ENCODE measurements around the gene ZNF207.
A peak's percentile ranks its signal among the peaks of the same experiment; 100 is the strongest.
"Not testable (repeated sequence)": the region's sequence is repeated elsewhere in the genome, so short reads cannot be mapped to it uniquely, and the experiment has no call there.

ZNF207 gene

DNA sequence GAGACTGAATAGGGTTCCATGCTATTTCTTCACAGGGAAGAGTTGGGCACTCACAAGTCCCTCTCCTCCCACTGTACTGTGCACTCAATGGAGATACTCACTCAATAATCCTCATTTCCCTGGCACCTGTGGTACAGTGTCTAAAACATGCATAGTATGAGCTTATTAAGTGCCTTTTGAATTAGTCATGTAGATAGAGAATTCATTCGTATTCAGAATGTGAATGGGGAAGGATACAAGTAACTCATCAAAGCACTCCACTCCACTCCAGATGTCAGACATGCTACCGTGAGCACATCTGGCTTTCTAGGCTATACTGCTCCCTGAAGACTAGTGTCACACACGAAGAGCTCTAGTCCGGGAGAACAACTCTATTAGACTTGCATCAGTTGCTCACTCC is 14.3 kb upstream of the ZNF207 start:
- DNase-seq: no peak

DNA sequence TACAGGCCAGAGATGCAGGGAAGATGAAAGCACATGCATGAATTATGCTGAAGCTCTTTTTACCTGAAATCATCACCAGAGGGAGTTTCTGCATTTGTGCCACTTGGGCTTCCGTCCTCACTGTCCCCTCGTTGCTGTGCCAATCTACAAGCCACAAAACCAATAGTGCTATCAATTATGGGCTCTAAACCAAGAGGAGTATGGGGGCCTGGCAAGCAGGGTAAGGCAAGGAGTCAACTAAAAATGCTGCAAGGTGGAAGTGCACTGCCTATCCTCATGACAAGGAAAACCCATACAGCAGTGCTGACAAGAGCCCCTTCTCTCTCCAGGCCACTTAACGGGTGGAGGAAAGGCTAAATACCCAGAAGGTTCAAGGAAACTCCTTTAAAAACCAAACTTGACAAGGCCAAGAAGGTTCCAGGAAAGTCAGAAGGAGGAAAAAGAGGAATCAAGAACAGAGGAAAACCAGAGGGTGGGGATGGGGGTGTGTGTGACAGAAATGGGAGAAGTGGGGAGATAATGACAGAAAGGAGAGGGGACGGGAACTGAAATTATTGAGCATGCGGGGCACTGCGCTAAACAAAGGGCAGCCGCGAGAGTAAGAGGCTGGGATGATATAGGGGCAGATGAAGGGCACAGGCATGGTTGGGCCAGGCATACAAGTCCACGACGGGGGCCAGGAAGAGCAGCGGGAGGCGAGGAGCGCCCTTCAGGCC is 8.7 kb upstream of the ZNF207 start:
- DNase-seq: no peak

DNA sequence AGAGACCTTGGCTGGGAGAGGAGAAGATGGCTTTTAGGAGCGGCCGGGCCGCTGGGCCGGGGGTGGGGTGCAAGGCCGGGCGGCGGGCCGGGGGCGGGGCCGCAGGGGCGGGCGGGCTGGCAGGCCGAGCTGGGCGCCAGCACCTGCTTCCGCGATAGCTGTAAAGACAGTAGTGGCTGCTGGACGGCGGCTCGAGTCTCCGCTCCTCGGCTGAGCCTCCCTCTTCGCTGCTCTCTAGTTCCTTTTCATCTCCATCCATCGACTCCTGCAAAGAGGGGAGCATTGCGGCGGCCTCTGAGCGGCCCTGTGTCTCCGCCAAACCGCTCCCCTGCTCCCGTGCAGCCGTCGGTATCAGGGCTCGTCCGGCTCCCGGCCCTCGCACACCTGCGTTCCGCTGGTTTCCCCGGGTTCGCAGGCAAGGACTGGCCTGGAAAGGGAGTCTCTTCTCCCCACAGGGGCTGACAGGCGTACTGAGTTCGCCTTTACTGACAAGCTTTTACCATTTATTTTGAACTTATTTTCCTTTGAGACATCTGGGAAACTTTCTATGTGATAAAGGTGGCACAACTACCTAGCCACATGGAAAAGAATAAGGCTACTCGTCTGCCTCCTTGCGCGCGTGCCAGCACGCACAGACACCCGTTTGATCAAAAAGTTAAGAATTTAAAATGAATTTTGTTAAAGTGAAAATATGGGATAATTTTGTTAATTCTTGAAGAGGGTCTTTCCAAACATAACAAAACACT is 7.9 kb upstream of the ZNF207 start, which contains the start of gene C17orf75:
TSS of gene C17orf75 (minus strand) at position 317 of the 746 bp plus-strand sequence. CDS start at position 283, 34 bp downstream.
- peak; percentile 38 for DNase-seq

DNA sequence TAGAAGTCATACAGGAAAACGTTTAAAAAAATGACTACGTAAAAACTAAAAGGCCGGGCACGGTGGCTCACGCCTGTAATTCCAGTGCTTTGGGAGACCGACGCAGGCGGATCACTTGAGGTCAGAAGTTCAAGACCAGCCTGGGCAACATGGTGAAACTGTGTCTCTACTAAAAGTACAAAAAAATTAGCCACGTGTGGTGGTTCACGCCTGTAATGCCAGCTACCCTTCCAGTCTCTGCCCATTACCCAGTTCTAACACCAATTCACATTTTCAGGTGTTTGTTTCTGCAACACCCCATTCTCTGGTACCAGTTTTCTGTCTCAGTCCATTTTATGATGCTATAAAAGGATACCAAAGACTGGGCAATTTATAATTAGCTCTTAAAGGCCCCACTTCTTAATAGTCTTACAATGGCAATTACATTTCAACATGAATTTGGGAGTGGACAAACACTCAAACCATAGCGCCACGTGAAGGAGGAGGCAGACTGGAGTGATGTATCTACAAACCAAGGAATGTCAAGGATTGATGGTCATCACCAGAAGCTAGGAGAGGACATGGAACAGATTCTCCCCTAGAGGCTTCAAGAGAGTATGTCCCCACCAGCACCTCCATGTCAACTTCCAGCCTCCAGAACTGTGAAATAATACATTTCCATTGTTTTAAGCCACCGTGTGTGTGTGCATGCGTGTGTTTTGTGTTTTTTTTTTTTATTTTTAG is 7.2 kb upstream of the ZNF207 start:
- DNase-seq: no peak

DNA sequence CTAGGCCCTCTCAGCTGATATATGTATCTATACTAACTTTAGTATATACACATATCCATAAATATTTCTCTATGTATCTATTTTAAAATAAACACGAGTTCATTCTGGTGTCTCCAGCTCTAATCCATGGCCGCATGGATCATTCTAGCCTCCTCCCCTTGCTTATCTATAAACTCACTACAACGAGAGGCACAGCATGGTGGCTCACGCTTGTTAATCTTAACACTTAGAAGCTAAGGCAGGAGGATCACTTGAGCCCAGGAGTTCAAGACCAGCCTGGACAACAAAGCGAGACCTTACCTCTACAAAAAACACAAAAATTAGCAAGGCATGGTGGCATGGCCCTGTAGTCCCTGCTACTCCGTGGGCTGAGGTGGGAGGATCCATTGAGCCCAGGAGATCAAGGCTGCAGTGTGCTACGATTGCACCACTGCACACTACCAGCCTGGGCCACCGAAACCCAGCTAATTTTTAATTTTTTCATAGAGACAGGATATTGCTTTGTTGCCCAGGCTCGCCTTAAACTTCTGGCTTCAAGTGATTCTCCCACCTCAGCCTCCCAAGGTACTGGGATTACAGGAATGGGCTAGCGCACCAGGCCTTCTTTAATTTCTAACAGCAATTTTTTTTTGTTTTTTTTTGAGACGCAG is 3.9 kb upstream of the ZNF207 start:
- DNase-seq: no peak

DNA sequence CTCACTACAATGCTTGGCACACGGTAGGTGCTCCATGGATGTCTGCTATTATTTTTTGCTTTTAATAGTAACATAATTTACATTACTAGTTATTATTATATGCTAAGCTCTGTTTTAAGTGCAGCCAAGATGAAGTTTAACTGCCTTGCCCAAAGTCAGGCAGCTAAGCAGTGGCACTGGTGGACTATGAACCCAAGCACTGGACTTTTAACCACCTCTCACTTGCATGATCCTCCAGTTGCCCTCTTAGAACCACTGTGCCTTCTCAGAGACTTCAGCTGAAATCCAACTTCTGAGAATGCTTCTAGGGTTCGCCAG is 1.5 kb upstream of the ZNF207 start:
- no peak for DNase-seq

DNA sequence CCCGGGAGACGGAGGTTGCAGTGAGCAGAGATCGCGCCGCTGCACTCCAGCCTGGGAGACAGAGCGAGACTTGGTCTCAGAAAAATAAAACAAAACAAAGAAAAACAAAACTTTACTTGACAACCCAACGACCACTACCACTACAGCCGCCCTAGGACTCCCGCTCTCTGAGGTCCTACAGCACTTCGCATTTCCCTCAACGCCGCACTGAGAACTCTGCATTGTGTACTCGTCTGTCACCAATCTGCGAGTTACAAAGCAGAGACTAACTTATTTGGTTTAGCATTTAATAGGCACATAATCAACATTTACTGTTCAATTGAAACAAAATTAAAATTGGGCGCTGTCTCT is 479 bp upstream of the ZNF207 start:
- no peak for DNase-seq

DNA sequence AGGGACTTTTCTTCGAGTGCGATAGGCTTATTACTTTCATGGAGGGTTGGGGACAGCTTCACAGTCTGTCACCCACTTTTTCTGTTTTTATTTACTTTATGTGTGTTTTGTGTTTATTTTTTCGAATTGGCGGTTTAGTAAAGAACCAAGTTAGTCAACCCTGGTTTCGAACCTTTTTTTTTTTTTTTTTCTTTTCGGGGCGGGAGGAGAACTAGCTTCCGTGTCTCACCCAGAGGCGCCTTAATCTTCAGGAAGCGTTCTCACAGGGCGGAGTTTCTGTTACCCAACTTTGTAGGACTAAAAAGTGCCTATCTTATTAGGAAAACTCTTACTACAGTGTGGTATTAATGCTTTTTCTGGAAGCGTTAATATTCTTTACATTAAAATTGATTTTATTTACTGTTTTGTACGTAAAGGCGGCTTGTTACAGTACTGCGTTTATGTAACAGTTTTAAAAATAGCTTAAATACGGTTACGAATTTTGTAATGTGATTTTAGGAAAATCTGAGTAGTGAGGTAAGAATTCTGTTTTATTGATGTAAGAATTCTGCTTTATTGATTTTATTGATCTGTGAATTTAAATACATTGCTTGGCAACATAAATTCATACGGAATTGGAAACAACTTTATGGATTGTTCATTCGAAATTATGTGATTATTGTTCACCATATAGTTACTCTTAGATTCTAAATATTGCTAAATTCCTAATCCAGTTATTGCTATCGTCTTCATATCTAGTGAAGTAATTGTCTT is 885 bp downstream of the ZNF207 start:
- peak; percentile 32 for DNase-seq

DNA sequence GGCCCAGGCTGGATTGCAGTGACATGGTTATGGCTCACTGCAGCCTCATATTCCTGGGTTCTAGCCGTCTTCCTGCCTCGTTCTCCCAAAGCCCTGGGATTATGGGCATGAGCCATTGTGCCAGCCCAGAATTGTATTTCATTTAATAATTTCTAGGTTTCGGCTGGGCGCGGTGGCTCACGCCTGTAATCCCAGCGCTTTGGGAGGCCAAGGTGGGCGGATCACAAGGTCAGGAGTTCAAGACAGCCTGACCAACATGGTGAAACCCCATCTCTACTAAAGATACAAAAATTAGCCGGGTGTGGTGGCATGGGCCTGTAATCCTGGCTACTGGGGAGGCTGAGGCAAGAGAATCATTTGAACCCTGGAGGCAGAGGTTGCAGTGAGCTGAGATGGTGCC is 2.8 kb downstream of the ZNF207 start:
- DNase-seq: not testable (repeated sequence)

DNA sequence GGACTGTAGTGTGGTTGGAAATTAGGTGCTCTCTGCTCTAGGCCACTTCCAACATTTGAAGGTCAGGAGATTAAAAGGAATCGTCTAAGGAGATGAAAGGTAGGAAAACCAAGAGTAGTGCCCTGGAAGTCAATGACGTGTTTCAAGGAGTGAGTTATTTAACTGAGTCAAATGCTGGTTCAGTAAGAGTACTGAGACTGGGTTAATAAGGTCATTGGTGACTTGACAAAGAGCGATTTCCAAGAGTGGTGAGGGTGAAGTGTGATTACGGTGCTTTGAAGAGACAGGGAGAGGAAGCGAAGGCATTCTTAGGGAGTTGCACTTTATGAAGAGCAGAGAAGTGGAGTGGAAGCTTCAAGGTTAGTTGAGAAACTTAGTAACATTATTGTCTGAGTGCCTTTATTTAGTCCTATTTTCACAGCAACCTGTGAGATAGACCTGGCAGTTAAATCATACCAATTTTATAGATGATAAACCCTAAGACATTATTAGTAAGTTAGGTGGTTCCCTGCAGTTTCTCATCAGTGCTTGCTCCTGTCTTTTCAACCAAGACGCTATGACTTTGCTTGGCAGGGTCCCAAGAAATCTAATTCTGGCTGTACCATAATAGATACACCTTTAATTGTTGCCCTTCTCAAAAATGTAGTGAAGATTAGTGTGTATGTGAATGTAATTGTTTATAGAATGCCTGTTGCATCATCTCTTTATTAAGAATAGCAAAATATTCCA is 5.9 kb downstream of the ZNF207 start:
- no peak for DNase-seq

DNA sequence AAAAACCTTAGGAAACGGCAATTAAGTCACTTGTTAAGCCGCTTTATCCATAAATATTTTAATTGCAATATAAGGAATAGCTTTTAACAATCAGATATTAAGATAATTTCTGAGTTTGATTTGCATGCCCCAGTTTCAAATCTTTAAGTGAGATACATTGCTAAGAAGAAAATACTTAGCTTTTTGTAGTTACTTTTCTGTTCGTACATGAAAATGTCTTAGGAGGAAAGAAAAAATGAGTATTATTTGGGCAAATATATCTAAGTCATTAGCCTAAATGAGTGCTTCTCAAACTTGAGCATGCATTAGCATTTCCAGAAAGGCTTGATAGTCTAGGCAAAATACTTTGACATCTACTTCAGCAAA is 6.4 kb downstream of the ZNF207 start:
- DNase-seq: no peak

DNA sequence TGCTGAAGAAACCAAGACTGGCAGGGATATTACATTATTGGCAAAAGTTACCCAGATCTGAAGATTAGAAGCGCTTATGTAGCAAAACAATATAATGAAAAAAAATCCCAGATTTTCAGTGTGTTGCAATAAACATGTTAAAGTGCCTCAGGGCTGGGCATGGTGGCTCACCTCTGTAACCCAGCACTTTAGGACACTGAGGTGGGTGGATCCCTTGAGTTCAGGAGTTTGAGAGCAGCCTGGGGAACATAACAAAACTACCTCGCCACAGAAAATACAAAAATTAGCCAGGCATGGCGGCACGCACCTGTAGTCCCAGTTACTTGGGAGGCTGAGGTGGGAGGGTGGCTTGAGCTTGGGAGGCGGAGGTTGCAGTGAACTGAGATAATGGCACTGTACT is 6.8 kb downstream of the ZNF207 start:
- no peak for DNase-seq

DNA sequence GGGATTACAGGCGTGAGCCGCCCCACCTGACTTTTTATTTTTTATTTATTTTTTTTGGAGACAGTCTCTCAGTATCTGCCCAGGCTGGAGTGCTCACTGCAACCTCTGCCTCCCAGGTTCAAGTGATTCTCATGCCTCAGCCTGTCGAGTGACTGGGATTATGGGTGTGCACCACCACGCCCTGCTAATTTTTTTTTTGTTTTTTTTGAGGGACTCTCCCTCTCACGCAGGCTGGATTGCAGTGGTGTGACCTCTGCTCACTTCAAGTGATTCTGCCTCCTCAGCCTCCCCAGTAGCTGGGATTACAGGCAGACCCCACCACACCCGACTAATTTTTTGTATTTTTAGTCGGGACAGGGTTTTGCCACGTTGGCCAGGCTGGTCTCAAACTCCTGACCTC is 7.7 kb downstream of the ZNF207 start:
- DNase-seq: no peak

DNA sequence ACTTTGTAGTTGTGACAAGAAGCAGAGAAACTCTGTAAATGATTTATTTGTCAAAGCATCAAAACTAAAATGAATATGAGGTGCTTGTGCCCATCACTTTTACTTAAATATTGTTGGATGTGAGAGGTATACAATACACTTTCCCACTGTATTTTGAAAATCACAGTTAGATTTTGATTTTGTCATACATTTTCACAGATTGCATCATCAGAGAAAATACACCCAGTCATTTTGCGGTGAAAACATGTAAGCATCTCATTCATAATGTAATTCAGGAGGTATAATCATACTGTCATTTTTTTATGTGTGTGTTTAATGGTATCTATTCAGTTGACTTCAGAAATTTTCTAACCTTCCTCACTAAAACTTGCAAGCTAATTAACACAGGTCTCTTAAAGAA is 11.3 kb downstream of the ZNF207 start:
- DNase-seq: no peak

DNA sequence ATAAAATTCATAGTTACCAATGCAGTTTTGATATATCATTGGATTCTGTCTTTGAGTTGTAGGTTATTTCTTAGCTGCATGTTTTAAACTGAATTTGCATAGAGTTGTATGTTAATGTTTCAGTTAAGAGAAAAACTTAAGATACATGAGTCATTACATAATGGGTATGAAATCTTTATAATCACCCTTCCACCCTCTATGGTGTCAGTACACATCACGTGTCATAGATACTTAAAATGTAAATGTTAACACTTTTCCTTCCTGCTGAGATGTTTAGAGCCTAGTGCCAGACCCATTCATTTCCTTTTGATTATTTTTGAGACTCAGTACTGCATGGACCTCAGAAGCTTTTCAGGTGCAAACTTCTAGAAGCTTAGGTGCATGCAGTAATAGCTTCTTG is 20.5 kb downstream of the ZNF207 start:
- no peak for DNase-seq

DNA sequence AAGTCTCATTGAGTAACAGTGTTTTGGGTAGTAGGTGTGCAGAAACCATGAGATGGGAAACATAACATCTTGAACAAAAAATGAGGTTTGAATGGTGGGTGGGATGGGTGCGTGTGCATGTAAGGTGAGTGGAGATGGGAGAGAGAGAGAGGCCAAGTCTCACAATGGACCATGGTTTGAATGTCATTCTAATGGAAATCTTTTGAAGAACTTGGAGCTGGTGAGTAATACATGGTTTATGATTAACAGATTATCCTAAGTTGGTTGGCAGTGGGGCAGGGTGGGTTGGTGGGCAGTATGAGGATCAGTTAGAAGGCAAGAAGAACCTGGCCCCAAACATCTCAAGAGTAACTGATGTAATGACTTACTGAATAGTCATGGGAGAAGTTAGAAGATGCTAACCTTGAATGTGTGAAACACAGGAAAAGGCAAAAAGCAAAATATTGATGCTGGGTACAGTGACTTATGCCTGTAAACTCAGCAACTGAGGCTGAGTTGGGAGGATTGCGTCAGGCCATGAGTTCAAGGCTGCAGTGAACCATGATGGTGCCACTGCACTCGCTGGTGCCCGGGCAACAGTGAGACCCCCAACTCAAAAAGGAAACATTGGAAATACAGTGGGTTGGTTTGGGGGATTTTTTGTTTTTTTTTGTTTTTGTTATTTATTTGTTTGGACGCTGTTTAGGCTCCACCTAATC is 32.7 kb downstream of the ZNF207 start:
- no peak for DNase-seq

DNA sequence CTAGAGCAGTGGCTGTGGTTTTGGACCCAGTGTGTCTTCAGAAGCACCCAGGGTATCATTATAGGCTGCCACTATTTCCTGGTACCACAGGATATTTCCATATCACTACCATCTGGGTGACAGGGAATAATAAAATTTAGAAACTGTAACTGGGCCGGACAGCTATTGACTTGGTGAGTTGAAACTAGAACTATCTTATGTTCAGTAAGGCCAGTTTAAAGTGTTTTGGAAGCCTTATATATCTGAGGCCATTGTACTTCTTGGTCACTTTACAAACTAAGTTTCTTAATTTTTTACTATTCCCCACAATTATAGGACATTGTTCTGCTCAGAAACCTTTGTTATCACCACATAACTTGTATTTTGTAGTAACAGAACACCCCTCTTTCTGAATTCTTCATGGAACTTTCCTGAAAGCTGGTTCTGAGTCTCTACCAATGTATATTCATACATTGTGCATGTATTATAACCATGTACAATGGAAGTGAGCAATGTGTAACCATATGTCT is 34.0 kb downstream of the ZNF207 start:
- no peak for DNase-seq

DNA sequence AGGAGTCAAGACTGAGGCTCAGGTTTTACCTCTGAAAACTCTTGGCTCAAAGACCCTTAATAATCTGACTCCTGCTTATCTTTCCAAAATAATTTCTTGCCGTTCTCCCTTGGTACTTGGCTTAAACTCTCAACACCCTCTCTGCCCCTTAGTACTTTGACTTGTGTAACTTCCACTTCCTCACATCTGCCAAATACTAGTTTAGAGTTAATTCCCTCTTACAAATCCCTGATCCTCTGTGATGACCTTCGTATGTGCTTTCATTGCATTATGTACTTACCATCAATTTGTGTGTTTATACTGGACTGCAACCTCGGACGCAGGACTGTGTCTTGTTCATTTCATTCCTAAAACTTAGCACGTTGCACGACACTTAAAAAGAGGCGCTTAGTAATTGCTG is 35.2 kb downstream of the ZNF207 start:
- DNase-seq: no peak

DNA sequence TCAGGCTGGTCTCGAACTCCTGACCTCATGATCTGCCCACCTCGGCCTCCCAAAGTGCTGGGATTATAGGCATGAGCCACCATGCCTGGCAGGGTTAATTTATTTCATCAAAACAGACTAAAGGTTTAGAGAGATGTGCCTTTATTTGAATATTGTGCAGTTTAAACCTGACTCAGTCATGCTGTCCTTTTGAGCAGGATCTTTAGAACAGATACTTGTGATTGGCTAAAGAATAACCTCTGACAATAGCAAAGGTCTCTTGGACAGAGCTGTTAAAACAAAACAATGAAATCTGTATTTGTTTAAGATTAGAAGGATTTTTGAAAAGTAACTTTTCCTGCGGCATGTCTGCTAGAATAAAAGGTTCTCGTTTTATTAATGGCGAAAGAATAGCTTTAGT is 36.0 kb downstream of the ZNF207 start:
- no peak for DNase-seq

DNA sequence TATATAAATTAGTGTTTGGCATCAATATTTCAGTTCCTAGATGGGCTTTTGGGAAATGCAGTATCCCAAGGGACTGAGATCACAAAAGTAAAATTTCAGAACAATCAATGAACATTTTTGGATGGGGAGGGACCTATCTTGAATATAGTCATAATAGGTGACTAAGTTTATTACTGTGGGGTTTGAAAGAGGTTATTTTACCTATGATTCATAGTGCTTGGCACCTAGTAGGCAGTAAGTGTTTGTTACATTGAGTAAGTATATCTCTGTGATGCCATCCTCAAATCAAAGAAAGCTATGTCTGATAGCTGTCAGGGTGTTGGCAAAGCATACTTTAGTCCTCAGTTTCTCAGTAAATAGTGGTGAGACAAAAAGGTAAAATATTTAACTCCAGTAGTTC is 36.9 kb downstream of the ZNF207 start:
- no peak for DNase-seq

DNA sequence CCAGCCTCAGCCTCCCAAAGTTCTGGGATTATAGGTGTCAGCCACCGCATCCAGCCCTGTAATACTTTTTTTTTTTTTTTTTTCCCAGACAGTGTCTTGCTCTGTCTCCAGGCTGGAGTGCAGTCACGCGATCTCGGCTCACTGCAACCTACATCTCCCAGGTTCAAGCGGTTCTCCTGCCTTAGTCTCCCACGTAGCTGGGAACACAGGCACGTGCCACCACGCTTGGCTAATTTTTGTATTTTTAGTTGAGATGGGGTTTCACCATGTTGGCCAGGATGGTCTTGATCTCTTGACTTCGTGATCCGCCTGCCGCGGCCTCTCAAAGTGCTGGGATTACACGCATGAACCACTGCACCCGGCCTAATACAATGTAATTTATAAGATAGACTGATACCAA is 38.2 kb downstream of the ZNF207 start:
- not testable (repeated sequence) for DNase-seq

All from NCI-H446 treated with DMSO at 0.1 percent for 48 hours (cell line).